Stimulated activated CD4-positive, alpha-beta T cell treated with anti-CD3 and anti-CD28 coated beads, Interleukin-12 subunit alpha, Interleukin-12 subunit beta, amount 100 ng/mL, for 48 hours (primary cell): Measurements from ENCODE around the gene EML1.
A peak's percentile ranks its signal among the peaks of the same experiment; 100 is the strongest.

Experiments used
- DNase-seq, 3 donors: peaks; one replicate each; pipeline ENCODE4 v3.0.0-alpha.2; 2020; ENCODE audit warnings: low read depth in 2 of 3, low spot score in 1 of 3

EML1 gene

GRCh38 chr14:99982537-99983250, 189.5 kb downstream of the EML1 start:
- peak in 2 of 3 donors; percentile 32 to 65 for DNase-seq

- no peak for DNase-seq
Measured at GRCh38 chr14:99983251-99984015, 190.2 kb downstream of the EML1 start.

GRCh38 chr14:99984036-99984435, 190.8 kb downstream of the EML1 start:
- no peak for DNase-seq

- DNase-seq = no peak
Measured at GRCh38 chr14:99986396-99986795, 193.2 kb downstream of the EML1 start.

GRCh38 chr14:99989032-99989431, 195.8 kb downstream of the EML1 start:
- DNase-seq = no peak

- no peak for DNase-seq
Measured at GRCh38 chr14:99990268-99991170, 197.3 kb downstream of the EML1 start.

GRCh38 chr14:99991331-99991730, 198.1 kb downstream of the EML1 start:
- DNase-seq = no peak
